Muscle layer of colon (tissue), 2 donors: ENCODE results near the gene PSORS1C2.
"Not testable (repeated sequence)": the region's sequence is repeated elsewhere in the genome, so short reads cannot be mapped to it uniquely, and the experiment has no call there.

Source experiments
- H3K27ac ChIP-seq: one replicate; pipeline ENCODE4 v1.7.0; 2013; ENCODE audit warnings: low read depth, mild to moderate bottlenecking, low read length, moderate library complexity
- H3K27me3 ChIP-seq, 2 donors: one replicate each; pipeline ENCODE4 v1.7.0; 2013; ENCODE audit warnings: low read length in 2 of 2, mild to moderate bottlenecking in 2 of 2; ENCODE audit not compliant: insufficient read depth in 2 of 2, control insufficient read depth in 1 of 2
- H3K36me3 ChIP-seq: one replicate; pipeline ENCODE4 v1.7.0; 2013; ENCODE audit warnings: mild to moderate bottlenecking, low read length; ENCODE audit not compliant: insufficient read depth
- H3K4me1 ChIP-seq: one replicate; pipeline ENCODE4 v1.7.0; 2013; ENCODE audit warnings: mild to moderate bottlenecking, low read length; ENCODE audit not compliant: insufficient read depth
- H3K4me3 ChIP-seq, 2 donors: one replicate each; pipeline ENCODE4 v1.7.0; 2013; ENCODE audit warnings: low read length in 2 of 2, low read depth in 1 of 2, mild to moderate bottlenecking in 1 of 2, moderate library complexity in 1 of 2
- H3K9ac ChIP-seq: one replicate; pipeline ENCODE4 v1.7.0; 2013; ENCODE audit warnings: low read length
- H3K9me3 ChIP-seq: one replicate; pipeline ENCODE4 v1.7.0; 2013; ENCODE audit warnings: mild to moderate bottlenecking, low read length
- donor health status: abdominal sarcoma.
- donor health status: Adenocarcinoma of cecum.

PSORS1C2 gene

DNA sequence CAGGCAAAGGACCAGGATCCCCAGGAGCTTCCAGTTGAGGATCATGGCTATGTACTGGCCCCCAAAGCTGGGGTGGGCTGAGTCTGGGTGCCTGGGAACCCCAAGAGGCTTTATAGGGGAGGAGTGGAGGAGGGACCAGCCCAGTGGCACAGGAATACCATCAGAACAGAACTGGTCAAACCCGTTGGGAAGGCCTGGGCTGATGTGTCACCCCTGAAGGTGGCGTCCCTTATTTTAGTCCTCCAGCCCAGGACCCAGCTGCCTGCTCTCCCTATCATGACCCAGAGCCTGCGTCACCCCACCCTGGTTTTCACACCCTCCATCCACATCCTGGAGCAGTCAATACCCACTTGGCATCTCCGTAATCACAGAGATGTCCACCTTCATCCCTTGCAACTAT lies at the start of gene PSORS1C2:
Gene PSORS1C2 (minus strand): TSS at position 85 of the 400 bp plus-strand sequence. CDS start 40 bp downstream, at position 45.
- no peak within 1 kb of the TSS for H3K4me3 ChIP-seq
- H3K9me3 ChIP-seq, result no peaks in the 10 kb centered on the region
- H3K36me3 ChIP-seq, result no peaks in the 10 kb centered on the region
- no peak within 1 kb of the TSS for H3K27ac ChIP-seq
- H3K4me1 ChIP-seq, result peaks cover 9% of the 10 kb centered on the region
- no peaks in the 10 kb centered on the region for H3K27me3 ChIP-seq
- H3K9ac ChIP-seq, result no peak within 1 kb of the TSS

- H3K4me1 ChIP-seq, result no peaks in the 10 kb centered on the region
- H3K36me3 ChIP-seq, result no peaks in the 10 kb centered on the region
- H3K9me3 ChIP-seq, result no peaks in the 10 kb centered on the region
- H3K4me3 ChIP-seq, result no peak overlapping the region
- no peaks in the 10 kb centered on the region for H3K27me3 ChIP-seq
- H3K9ac ChIP-seq, result no peak overlapping the region
- H3K27ac ChIP-seq, result no peak overlapping the region
Measured at GRCh38 chr6:31187780-31188194, 48.9 kb upstream of the PSORS1C2 start.

GRCh38 chr6:31186052-31186734 lies 47.3 kb upstream of the PSORS1C2 start:
- H3K27ac ChIP-seq, result no peak overlapping the region
- no peaks in the 10 kb centered on the region for H3K9me3 ChIP-seq
- no peaks in the 10 kb centered on the region for H3K4me1 ChIP-seq
- H3K4me3 ChIP-seq, result no peak overlapping the region
- H3K9ac ChIP-seq, result no peak overlapping the region
- no peaks in the 10 kb centered on the region for H3K27me3 ChIP-seq
- H3K36me3 ChIP-seq, result no peaks in the 10 kb centered on the region

DNA sequence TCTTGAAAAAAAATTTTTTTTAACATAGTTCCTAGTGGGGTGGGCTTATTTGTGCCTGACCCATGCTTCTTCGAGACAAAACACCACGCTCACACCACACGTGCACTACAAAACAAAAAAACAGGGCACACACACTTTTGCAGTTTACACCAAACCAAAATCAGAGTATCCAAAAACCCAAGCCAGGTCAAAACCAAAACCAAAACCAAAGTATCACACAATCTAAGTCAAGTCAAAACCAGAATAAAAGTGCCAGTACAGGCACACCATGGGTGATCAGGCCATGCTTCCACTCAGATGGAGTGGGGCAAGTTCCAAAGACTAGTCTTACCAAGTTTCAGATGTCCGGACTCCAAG lies 46.8 kb upstream of the PSORS1C2 start:
- H3K4me3 ChIP-seq, H3K27me3 ChIP-seq, H3K9ac ChIP-seq, H3K4me1 ChIP-seq, H3K9me3 ChIP-seq, H3K27ac ChIP-seq, H3K36me3 ChIP-seq: not testable (repeated sequence)

GRCh38 chr6:31183859-31184258 lies 45.0 kb upstream of the PSORS1C2 start:
- H3K36me3 ChIP-seq, H3K9ac ChIP-seq, H3K4me1 ChIP-seq, H3K27ac ChIP-seq, H3K9me3 ChIP-seq, H3K4me3 ChIP-seq, H3K27me3 ChIP-seq: not testable (repeated sequence)

DNA sequence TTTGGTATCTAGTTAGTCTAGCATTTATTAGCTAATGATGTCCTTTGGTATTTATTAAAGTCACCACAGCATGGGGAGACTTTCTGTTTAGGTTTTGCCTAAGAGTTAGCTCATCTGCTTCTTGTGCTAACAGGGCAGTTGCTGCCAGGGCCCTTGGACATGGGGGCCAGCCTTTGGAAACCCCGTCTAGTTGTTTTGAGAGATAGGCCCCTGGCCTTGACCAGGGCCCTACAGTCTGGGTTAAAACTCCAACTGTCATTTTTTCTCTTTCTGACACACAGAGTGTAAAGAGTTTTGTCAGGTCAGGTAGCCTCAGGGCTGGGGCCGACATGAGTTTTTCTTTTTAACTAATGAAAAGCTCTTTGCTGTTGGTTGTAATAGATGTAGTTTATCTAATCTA lies 44.4 kb upstream of the PSORS1C2 start:
- H3K9me3 ChIP-seq, H3K36me3 ChIP-seq: not testable (repeated sequence)

DNA sequence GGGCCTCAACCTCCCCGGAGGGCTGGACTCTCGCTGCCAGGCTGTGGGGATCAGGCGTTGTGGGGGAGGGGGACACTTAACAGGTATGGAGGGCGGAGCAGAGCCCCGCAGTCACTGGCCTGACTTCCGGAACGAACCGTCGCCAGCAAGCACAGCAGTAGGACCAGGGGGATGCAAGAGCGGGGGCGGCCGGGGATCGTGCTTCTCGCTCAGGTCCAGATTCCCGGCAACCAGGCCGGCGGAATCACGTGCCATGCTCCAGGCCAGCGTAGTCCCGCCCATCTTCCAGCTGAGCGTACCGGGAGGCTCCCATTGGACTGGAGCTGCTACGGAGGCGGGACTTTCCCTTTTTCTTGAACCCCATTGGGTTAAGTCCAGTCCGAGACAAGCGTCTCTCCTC lies 41.6 kb upstream of the PSORS1C2 start:
- Histone ChIP-seq H3K27ac (peak overlapping the region; percentile 40), H3K4me1 (peaks cover 4% of the 10 kb centered on the region), H3K4me3 (peak overlapping the region in 1 of 2 donors; percentile 47), H3K27me3 (no peaks in the 10 kb centered on the region), H3K36me3 (no peaks in the 10 kb centered on the region), H3K9ac (no peak overlapping the region), H3K9me3 (no peaks in the 10 kb centered on the region)

More for the DNA sequence above, 44.4 kb upstream of the PSORS1C2 start:
- not testable (repeated sequence) for H3K9ac ChIP-seq, H3K4me3 ChIP-seq, H3K27me3 ChIP-seq, H3K4me1 ChIP-seq, H3K27ac ChIP-seq

DNA sequence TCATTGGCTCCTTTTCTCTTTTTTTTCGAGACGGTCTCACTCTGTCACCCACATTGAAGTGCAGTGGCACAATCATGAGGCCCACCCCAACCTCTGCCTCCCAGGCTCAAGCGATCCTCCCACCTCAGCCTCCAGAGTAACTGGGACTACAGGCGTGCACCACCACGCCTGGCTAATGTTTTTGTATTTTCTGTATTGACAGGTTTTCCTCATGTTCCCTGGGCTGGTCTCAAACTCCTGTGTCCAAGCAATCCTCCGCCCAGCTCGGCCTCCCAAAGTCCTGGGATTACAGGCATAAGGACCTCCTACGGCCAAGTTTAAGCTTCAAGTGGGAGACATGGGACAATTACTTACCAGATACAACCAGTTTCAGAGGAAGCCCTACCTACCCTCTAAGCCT lies 41.0 kb upstream of the PSORS1C2 start:
- H3K27me3 ChIP-seq, result no peaks in the 10 kb centered on the region
- H3K4me1 ChIP-seq, result peaks cover 4% of the 10 kb centered on the region
- H3K36me3 ChIP-seq, result no peaks in the 10 kb centered on the region
- H3K9me3 ChIP-seq, result no peaks in the 10 kb centered on the region
- peak overlapping the region in 1 of 2 donors; percentile 47 for H3K4me3 ChIP-seq
- H3K9ac ChIP-seq, result no peak overlapping the region
- H3K27ac ChIP-seq, result peak overlapping the region; percentile 40

DNA sequence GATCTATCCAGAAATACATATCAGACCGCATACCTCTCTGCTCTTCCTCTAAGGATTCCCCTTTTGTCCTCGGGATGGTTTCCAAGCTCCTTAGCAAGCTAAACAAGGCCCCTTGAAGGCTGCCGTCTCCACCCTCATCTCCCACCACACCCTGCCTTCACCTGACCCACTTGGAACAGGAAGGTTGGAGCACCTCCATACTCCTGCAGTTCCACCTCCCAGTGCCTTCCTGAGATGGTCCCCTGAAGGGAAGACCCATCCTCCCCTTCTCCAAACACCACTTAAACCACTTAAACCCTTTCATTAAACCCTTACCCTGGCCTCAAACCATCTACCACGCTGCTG lies 40.1 kb upstream of the PSORS1C2 start:
- no peaks in the 10 kb centered on the region for H3K27me3 ChIP-seq
- peaks cover 4% of the 10 kb centered on the region for H3K4me1 ChIP-seq
- no peaks in the 10 kb centered on the region for H3K36me3 ChIP-seq
- H3K4me3 ChIP-seq, result no peak overlapping the region
- H3K27ac ChIP-seq, result no peak overlapping the region
- no peaks in the 10 kb centered on the region for H3K9me3 ChIP-seq
- H3K9ac ChIP-seq, result no peak overlapping the region

DNA sequence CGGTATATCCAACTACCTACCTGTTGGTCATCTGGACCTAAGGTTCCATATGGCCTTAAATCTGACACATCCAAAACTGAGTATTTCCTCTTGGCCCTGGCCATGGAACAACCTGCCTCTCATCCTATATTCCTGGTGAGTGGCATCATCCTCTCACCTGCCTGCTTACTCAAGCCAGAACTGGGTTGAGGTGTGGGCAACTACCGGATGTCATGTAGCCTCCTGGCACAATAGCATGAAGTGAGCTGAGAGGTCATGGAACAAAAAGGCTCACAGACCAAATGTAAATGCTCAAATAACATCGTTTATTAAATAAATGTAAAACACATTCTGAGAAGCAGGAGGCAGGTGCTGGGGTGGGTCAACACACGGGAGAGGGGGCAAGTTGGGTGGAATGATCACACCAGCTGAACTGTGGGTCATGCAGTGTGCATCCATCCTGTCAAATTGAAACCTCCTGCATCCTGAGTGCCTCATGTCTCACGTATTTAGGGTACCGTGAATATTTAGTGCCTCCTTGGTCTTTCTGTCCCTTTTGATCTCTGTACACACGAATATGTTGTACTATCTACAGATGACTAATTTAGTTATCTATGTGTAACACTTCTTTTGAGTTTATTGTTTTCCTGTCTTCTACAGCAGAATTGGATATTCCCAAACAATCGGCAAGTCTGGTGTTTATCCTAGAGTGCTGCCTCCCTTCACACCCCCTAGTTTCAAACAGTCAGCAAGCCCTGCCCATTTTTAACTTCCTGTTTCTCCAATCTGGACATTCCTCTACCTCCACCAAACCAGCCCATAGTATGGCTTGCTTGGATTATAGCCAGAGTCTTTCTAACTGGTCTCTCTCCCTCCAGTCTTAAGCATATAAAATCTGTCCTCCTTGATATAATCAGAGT lies 39.5 kb upstream of the PSORS1C2 start:
- no peaks in the 10 kb centered on the region for H3K27me3 ChIP-seq
- peaks cover 4% of the 10 kb centered on the region for H3K4me1 ChIP-seq
- H3K9ac ChIP-seq, result no peak overlapping the region
- no peak overlapping the region for H3K27ac ChIP-seq
- H3K36me3 ChIP-seq, result no peaks in the 10 kb centered on the region
- no peaks in the 10 kb centered on the region for H3K9me3 ChIP-seq
- H3K4me3 ChIP-seq, result no peak overlapping the region

- H3K27ac ChIP-seq, result no peak overlapping the region
- no peaks in the 10 kb centered on the region for H3K9me3 ChIP-seq
- peaks cover 4% of the 10 kb centered on the region for H3K4me1 ChIP-seq
- no peaks in the 10 kb centered on the region for H3K27me3 ChIP-seq
- H3K9ac ChIP-seq, result no peak overlapping the region
- H3K4me3 ChIP-seq, result no peak overlapping the region
- no peaks in the 10 kb centered on the region for H3K36me3 ChIP-seq
Measured at GRCh38 chr6:31175971-31176370, 37.1 kb upstream of the PSORS1C2 start.

- Histone ChIP-seq H3K36me3 (no peaks in the 10 kb centered on the region), H3K27ac (no peak overlapping the region), H3K27me3 (no peaks in the 10 kb centered on the region), H3K9me3 (no peaks in the 10 kb centered on the region), H3K4me3 (no peak overlapping the region), H3K9ac (no peak overlapping the region), H3K4me1 (no peaks in the 10 kb centered on the region)
Measured at GRCh38 chr6:31174378-31174777, 35.5 kb upstream of the PSORS1C2 start.
